ENCODE measurements around the gene CHST10. TPM values are rescaled to one million over a fixed set of nuclear protein-coding genes. Genes with fewer than 3 reads are reported as not detected.

CHST10 gene
- polyA plus RNA-seq, 4 donors: 0.27 to 3.3 (median 2.3) TPM; not detected in 1

- 39 to 51% (median 48%) methylated on average over 1 of the region's 1 CpG for WGBS, 3 donors
- Histone ChIP-seq H3K9me3 (ENCODE audit: control insufficient read depth in 2 of 2, insufficient read depth in 1 of 2, low read depth in 1 of 2, low read length in 1 of 2) (no peaks in the 10 kb centered on the region), H3K4me3 (ENCODE audit: low read depth in 1 of 3, low read length in 3 of 3) (no peak overlapping the region), H3K36me3 (ENCODE audit: control insufficient read depth in 3 of 3, insufficient read depth in 2 of 3, low read depth in 1 of 3, low read length in 3 of 3) (no peaks in the 10 kb centered on the region), H3K27ac (ENCODE audit: low read depth in 1 of 3, low read length in 2 of 3) (no peak overlapping the region), H3K4me1 (ENCODE audit: control insufficient read depth in 3 of 3, insufficient read depth in 2 of 3, low read depth in 1 of 3, low read length in 2 of 3) (no peaks in the 10 kb centered on the region), H3K27me3 (ENCODE audit: control insufficient read depth in 3 of 3, insufficient read depth in 3 of 3, low read length in 3 of 3) (peaks cover 0 to 2% (median 0%) of the 10 kb centered on the region in 3 donors)
- no peak for FAIRE-seq
- DNase-seq: no peak
Measured at GRCh38 chr2:100429726-100430125, 12.3 kb upstream of the CHST10 start.

- Histone ChIP-seq H3K4me1 (ENCODE audit: control insufficient read depth in 3 of 3, insufficient read depth in 2 of 3, low read depth in 1 of 3, low read length in 2 of 3) (no peaks in the 10 kb centered on the region), H3K4me3 (ENCODE audit: low read depth in 1 of 3, low read length in 3 of 3) (no peak overlapping the region), H3K27ac (ENCODE audit: low read depth in 1 of 3, low read length in 2 of 3) (no peak overlapping the region), H3K36me3 (ENCODE audit: control insufficient read depth in 3 of 3, insufficient read depth in 2 of 3, low read depth in 1 of 3, low read length in 3 of 3) (no peaks in the 10 kb centered on the region), H3K27me3 (ENCODE audit: control insufficient read depth in 3 of 3, insufficient read depth in 3 of 3, low read length in 3 of 3) (no peaks in the 10 kb centered on the region), H3K9me3 (ENCODE audit: control insufficient read depth in 2 of 2, insufficient read depth in 1 of 2, low read depth in 1 of 2, low read length in 1 of 2) (no peaks in the 10 kb centered on the region)
- 19 to 41% (median 31%) methylated on average over 11 of the region's 11 CpGs for WGBS, 3 donors
- DNase-seq (peak; percentile 48 to 56), FAIRE-seq (no peak)
Measured at GRCh38 chr2:100427627-100428258, 10.3 kb upstream of the CHST10 start.

GRCh38 chr2:100427111-100427510 is 9.6 kb upstream of the CHST10 start:
- FAIRE-seq (no peak), DNase-seq (no peak)
- no peaks in the 10 kb centered on the region for H3K9me3 ChIP-seq (ENCODE audit: control insufficient read depth in 2 of 2, insufficient read depth in 1 of 2, low read depth in 1 of 2, low read length in 1 of 2)
- H3K27me3 ChIP-seq (ENCODE audit: control insufficient read depth in 3 of 3, insufficient read depth in 3 of 3, low read length in 3 of 3): no peaks in the 10 kb centered on the region
- no peak overlapping the region for H3K4me3 ChIP-seq (ENCODE audit: low read depth in 1 of 3, low read length in 3 of 3)
- no peak overlapping the region for H3K27ac ChIP-seq (ENCODE audit: low read depth in 1 of 3, low read length in 2 of 3)
- no peaks in the 10 kb centered on the region for H3K36me3 ChIP-seq (ENCODE audit: control insufficient read depth in 3 of 3, insufficient read depth in 2 of 3, low read depth in 1 of 3, low read length in 3 of 3)
- no peaks in the 10 kb centered on the region for H3K4me1 ChIP-seq (ENCODE audit: control insufficient read depth in 3 of 3, insufficient read depth in 2 of 3, low read depth in 1 of 3, low read length in 2 of 3)
- whole genome bisulfite sequencing, 3 donors: 90 to 93% (median 92%) methylated on average over 12 of the region's 12 CpGs

- no peak overlapping the region for H3K4me3 ChIP-seq (ENCODE audit: low read depth in 1 of 3, low read length in 3 of 3)
- no peaks in the 10 kb centered on the region for H3K9me3 ChIP-seq (ENCODE audit: control insufficient read depth in 2 of 2, insufficient read depth in 1 of 2, low read depth in 1 of 2, low read length in 1 of 2)
- 85 to 88% (median 87%) methylated on average over 18 of the region's 18 CpGs for WGBS, 3 donors
- H3K4me1 ChIP-seq (ENCODE audit: control insufficient read depth in 3 of 3, insufficient read depth in 2 of 3, low read depth in 1 of 3, low read length in 2 of 3): no peaks in the 10 kb centered on the region
- DNase-seq (no peak), FAIRE-seq (no peak)
- H3K27me3 ChIP-seq (ENCODE audit: control insufficient read depth in 3 of 3, insufficient read depth in 3 of 3, low read length in 3 of 3): no peaks in the 10 kb centered on the region
- H3K27ac ChIP-seq (ENCODE audit: low read depth in 1 of 3, low read length in 2 of 3): no peak overlapping the region
- H3K36me3 ChIP-seq (ENCODE audit: control insufficient read depth in 3 of 3, insufficient read depth in 2 of 3, low read depth in 1 of 3, low read length in 3 of 3): no peaks in the 10 kb centered on the region
Measured at GRCh38 chr2:100426384-100426720, 8.9 kb upstream of the CHST10 start.

GRCh38 chr2:100425573-100426383 is 8.3 kb upstream of the CHST10 start:
- DNase-seq (no peak), FAIRE-seq (no peak)
- no peaks in the 10 kb centered on the region for H3K27me3 ChIP-seq (ENCODE audit: control insufficient read depth in 3 of 3, insufficient read depth in 3 of 3, low read length in 3 of 3)
- no peaks in the 10 kb centered on the region for H3K9me3 ChIP-seq (ENCODE audit: control insufficient read depth in 2 of 2, insufficient read depth in 1 of 2, low read depth in 1 of 2, low read length in 1 of 2)
- 83 to 87% (median 83%) methylated on average over 15 of the region's 15 CpGs for WGBS, 3 donors
- no peak overlapping the region for H3K27ac ChIP-seq (ENCODE audit: low read depth in 1 of 3, low read length in 2 of 3)
- H3K4me3 ChIP-seq (ENCODE audit: low read depth in 1 of 3, low read length in 3 of 3): no peak overlapping the region
- H3K36me3 ChIP-seq (ENCODE audit: control insufficient read depth in 3 of 3, insufficient read depth in 2 of 3, low read depth in 1 of 3, low read length in 3 of 3): no peaks in the 10 kb centered on the region
- no peaks in the 10 kb centered on the region for H3K4me1 ChIP-seq (ENCODE audit: control insufficient read depth in 3 of 3, insufficient read depth in 2 of 3, low read depth in 1 of 3, low read length in 2 of 3)

- WGBS, 3 donors: 82 to 91% (median 89%) methylated on average over 4 of the region's 4 CpGs
- no peaks in the 10 kb centered on the region for H3K27me3 ChIP-seq (ENCODE audit: control insufficient read depth in 3 of 3, insufficient read depth in 3 of 3, low read length in 3 of 3)
- no peaks in the 10 kb centered on the region for H3K4me1 ChIP-seq (ENCODE audit: control insufficient read depth in 3 of 3, insufficient read depth in 2 of 3, low read depth in 1 of 3, low read length in 2 of 3)
- H3K4me3 ChIP-seq (ENCODE audit: low read depth in 1 of 3, low read length in 3 of 3): no peak overlapping the region
- no peak for DNase-seq
- FAIRE-seq: no peak
- no peak overlapping the region for H3K27ac ChIP-seq (ENCODE audit: low read depth in 1 of 3, low read length in 2 of 3)
- no peaks in the 10 kb centered on the region for H3K9me3 ChIP-seq (ENCODE audit: control insufficient read depth in 2 of 2, insufficient read depth in 1 of 2, low read depth in 1 of 2, low read length in 1 of 2)
- no peaks in the 10 kb centered on the region for H3K36me3 ChIP-seq (ENCODE audit: control insufficient read depth in 3 of 3, insufficient read depth in 2 of 3, low read depth in 1 of 3, low read length in 3 of 3)
Measured at GRCh38 chr2:100425107-100425506, 7.6 kb upstream of the CHST10 start.

- no peaks in the 10 kb centered on the region for H3K36me3 ChIP-seq (ENCODE audit: control insufficient read depth in 3 of 3, insufficient read depth in 2 of 3, low read depth in 1 of 3, low read length in 3 of 3)
- no peak for DNase-seq
- H3K4me3 ChIP-seq (ENCODE audit: low read depth in 1 of 3, low read length in 3 of 3): no peak overlapping the region
- no peaks in the 10 kb centered on the region for H3K27me3 ChIP-seq (ENCODE audit: control insufficient read depth in 3 of 3, insufficient read depth in 3 of 3, low read length in 3 of 3)
- no peaks in the 10 kb centered on the region for H3K9me3 ChIP-seq (ENCODE audit: control insufficient read depth in 2 of 2, insufficient read depth in 1 of 2, low read depth in 1 of 2, low read length in 1 of 2)
- no peak overlapping the region for H3K27ac ChIP-seq (ENCODE audit: low read depth in 1 of 3, low read length in 2 of 3)
- 79 to 90% (median 82%) methylated on average over 4 of the region's 4 CpGs for WGBS, 3 donors
- H3K4me1 ChIP-seq (ENCODE audit: control insufficient read depth in 3 of 3, insufficient read depth in 2 of 3, low read depth in 1 of 3, low read length in 2 of 3): no peaks in the 10 kb centered on the region
- no peak for FAIRE-seq
Measured at GRCh38 chr2:100424277-100424875, 6.9 kb upstream of the CHST10 start.

- no peak for FAIRE-seq
Measured at GRCh38 chr2:100423631-100424030, 6.2 kb upstream of the CHST10 start.

More at GRCh38 chr2:100423631-100424030, 6.2 kb upstream of the CHST10 start:
- no peak for DNase-seq
- 87 to 91% (median 87%) methylated on average over 1 of the region's 1 CpG for WGBS, 3 donors
- Histone ChIP-seq H3K36me3 (ENCODE audit: control insufficient read depth in 3 of 3, insufficient read depth in 2 of 3, low read depth in 1 of 3, low read length in 3 of 3) (no peaks in the 10 kb centered on the region), H3K4me3 (ENCODE audit: low read depth in 1 of 3, low read length in 3 of 3) (no peak overlapping the region), H3K27ac (ENCODE audit: low read depth in 1 of 3, low read length in 2 of 3) (no peak overlapping the region), H3K27me3 (ENCODE audit: control insufficient read depth in 3 of 3, insufficient read depth in 3 of 3, low read length in 3 of 3) (no peaks in the 10 kb centered on the region), H3K4me1 (ENCODE audit: control insufficient read depth in 3 of 3, insufficient read depth in 2 of 3, low read depth in 1 of 3, low read length in 2 of 3) (no peaks in the 10 kb centered on the region), H3K9me3 (ENCODE audit: control insufficient read depth in 2 of 2, insufficient read depth in 1 of 2, low read depth in 1 of 2, low read length in 1 of 2) (no peaks in the 10 kb centered on the region)

Measured in small intestine (tissue), 7 donors.